ENCODE results near the gene ENOX1. TPM values are rescaled to one million over a fixed set of nuclear protein-coding genes. Genes with fewer than 3 reads are reported as not detected.

The ENOX1 gene
- total RNA-seq, 2 donors from 2014 or later, result 0.33 TPM; not detected in 1

- no peaks in the 10 kb centered on the region for H3K36me3 ChIP-seq (ENCODE audit: control insufficient read depth, insufficient read depth, low read length)
These were observed 293.2 kb downstream of the ENOX1 start for GRCh38 chr13:43493496-43494000.

DNA sequence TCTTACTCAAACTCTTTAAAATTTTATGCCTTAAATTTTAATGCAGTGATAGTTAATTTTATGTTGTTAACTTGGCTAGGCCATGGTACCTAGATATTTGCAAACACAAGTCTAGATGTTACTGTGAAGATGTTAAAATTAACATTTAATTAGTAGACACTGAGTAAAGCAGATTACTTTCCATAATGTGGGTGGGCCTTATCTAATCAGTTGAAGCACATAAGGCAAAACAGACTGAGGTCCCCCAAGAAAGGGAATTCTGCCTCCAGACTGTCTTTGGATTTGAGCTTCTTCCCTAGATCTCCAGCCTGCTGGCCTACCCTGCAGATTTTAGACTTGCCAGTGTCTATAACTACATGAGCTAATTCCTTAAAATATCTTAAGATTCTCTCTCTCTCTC lies 294.0 kb downstream of the ENOX1 start:
- Mint-ChIP-seq H3K36me3 (ENCODE audit: low read depth) (no peaks in the 10 kb centered on the region), H3K27ac (no peak overlapping the region), H3K27me3 (ENCODE audit: insufficient read depth) (no peaks in the 10 kb centered on the region), H3K9me3 (no peaks in the 10 kb centered on the region), H3K4me1 (peaks cover 4% of the 10 kb centered on the region), H3K4me3 (no peak overlapping the region)
- H3K9me3 ChIP-seq (ENCODE audit: control insufficient read depth, low read length), result no peaks in the 10 kb centered on the region
- no peak overlapping the region for H3K4me3 ChIP-seq (ENCODE audit: low read length)
- no peak for DNase-seq
- no peak overlapping the region for H3K27ac ChIP-seq (ENCODE audit: low read depth, low read length)
- H3K4me1 ChIP-seq (ENCODE audit: control insufficient read depth, insufficient read depth, low read length), result no peaks in the 10 kb centered on the region
- H3K27me3 ChIP-seq (ENCODE audit: control insufficient read depth, insufficient read depth, low read length, poor library complexity, severe bottlenecking), result no peaks in the 10 kb centered on the region
- no peaks in the 10 kb centered on the region for H3K36me3 ChIP-seq (ENCODE audit: control insufficient read depth, insufficient read depth, low read length)
- no peak for TF ChIP-seq CTCF (conservative IDR thresholded peaks at IDR 0.05)
- H3K9ac ChIP-seq (ENCODE audit: extremely low read depth, low read length, poor library complexity, severe bottlenecking), result no peak overlapping the region

More at GRCh38 chr13:43493496-43494000, 293.2 kb downstream of the ENOX1 start:
- no peak overlapping the region for H3K27ac Mint-ChIP-seq
- H3K4me1 Mint-ChIP-seq, result peaks cover 4% of the 10 kb centered on the region
- WGBS, 2 experiments (ENCODE audit: insufficient coverage in 1 of 2, insufficient read length in 1 of 2), result 81 to 86% methylated on average over 3 of the region's 3 CpGs
- Histone ChIP-seq H3K9ac (ENCODE audit: extremely low read depth, low read length, poor library complexity, severe bottlenecking) (no peak overlapping the region), H3K4me1 (ENCODE audit: control insufficient read depth, insufficient read depth, low read length) (no peaks in the 10 kb centered on the region), H3K4me3 (ENCODE audit: low read length) (no peak overlapping the region), H3K27ac (ENCODE audit: low read depth, low read length) (no peak overlapping the region), H3K27me3 (ENCODE audit: control insufficient read depth, insufficient read depth, low read length, poor library complexity, severe bottlenecking) (no peaks in the 10 kb centered on the region), H3K9me3 (ENCODE audit: control insufficient read depth, low read length) (no peaks in the 10 kb centered on the region)
- H3K9me3 Mint-ChIP-seq, result no peaks in the 10 kb centered on the region
- no peak for TF ChIP-seq CTCF (conservative IDR thresholded peaks at IDR 0.05)
- H3K36me3 Mint-ChIP-seq (ENCODE audit: low read depth), result no peaks in the 10 kb centered on the region
- H3K4me3 Mint-ChIP-seq, result no peak overlapping the region
- no peaks in the 10 kb centered on the region for H3K27me3 Mint-ChIP-seq (ENCODE audit: insufficient read depth)
- no peak for DNase-seq

DNA sequence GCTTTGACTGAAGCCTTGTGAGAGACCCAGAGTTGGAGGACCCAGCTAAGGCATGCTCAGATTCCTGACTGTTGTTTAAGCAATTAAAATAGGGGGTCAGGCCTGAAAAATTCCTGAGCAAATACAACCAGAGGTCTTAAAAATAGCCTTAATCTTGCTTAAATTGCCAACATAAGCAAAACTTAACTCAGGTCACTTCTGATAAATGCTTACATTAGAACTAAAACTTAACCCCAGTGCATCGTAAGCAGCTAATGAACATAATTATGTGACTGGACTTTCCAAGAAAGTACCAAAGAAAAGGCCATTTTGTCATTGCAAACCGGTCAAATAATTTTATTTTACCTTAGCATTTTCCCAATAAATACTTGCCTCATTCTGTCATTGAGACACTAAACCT lies 294.5 kb downstream of the ENOX1 start:
- H3K4me3 Mint-ChIP-seq, result no peak overlapping the region
- WGBS, 2 experiments (ENCODE audit: insufficient coverage in 1 of 2, insufficient read length in 1 of 2), result 95 to 96% methylated on average over 2 of the region's 2 CpGs

More for the DNA sequence above, 294.5 kb downstream of the ENOX1 start:
- Histone ChIP-seq H3K36me3 (ENCODE audit: control insufficient read depth, insufficient read depth, low read length) (no peaks in the 10 kb centered on the region), H3K9ac (ENCODE audit: extremely low read depth, low read length, poor library complexity, severe bottlenecking) (no peak overlapping the region), H3K9me3 (ENCODE audit: control insufficient read depth, low read length) (no peaks in the 10 kb centered on the region), H3K4me1 (ENCODE audit: control insufficient read depth, insufficient read depth, low read length) (no peaks in the 10 kb centered on the region), H3K27me3 (ENCODE audit: control insufficient read depth, insufficient read depth, low read length, poor library complexity, severe bottlenecking) (no peaks in the 10 kb centered on the region), H3K4me3 (ENCODE audit: low read length) (no peak overlapping the region), H3K27ac (ENCODE audit: low read depth, low read length) (no peak overlapping the region)
- Mint-ChIP-seq H3K9me3 (no peaks in the 10 kb centered on the region), H3K36me3 (ENCODE audit: low read depth) (no peaks in the 10 kb centered on the region), H3K27ac (no peak overlapping the region), H3K27me3 (ENCODE audit: insufficient read depth) (no peaks in the 10 kb centered on the region), H3K4me1 (peaks cover 4% of the 10 kb centered on the region)
- TF ChIP-seq CTCF (conservative IDR thresholded peaks at IDR 0.05), result no peak
- DNase-seq, result no peak

Measured in endodermal cell (in vitro differentiated cells).